T-helper 1 cell treated with Interleukin-12 subunit alpha and Interleukin-12 subunit beta and Interleukin-4 antibody, amounts not matched to agents 30 ng/mL and 1 ng/mL, for 36 hours (primary cell): ENCODE data around the gene SEPTIN11. TPM values are rescaled to one million over a fixed set of nuclear protein-coding genes. Genes with fewer than 3 reads are reported as not detected.

Experiments used
- total RNA-seq: library from RNA; stranded (reverse); gene quantifications from 2 replicates; pipeline ENCODE4 v1.2.3, GENCODE V29; 2022

The SEPTIN11 gene
- total RNA-seq, 1 donor from 2014 or later, result 17.3 TPM

Other genes with a start within 250 kb of the SEPTIN11 start
- not detected in 2 replicates for gene SOWAHB, start 51.6 kb upstream of the SEPTIN11 start, total RNA-seq
- gene CCNI, start 126.2 kb downstream of the SEPTIN11 start, total RNA-seq, result 176 and 178 TPM in 2 replicates
- 18.1 and 19.1 TPM in 2 replicates for gene CCNG2, start 207.5 kb downstream of the SEPTIN11 start, total RNA-seq